ENCODE data around the gene DUSP15.

- TF ChIP-seq POLR2A (IDR thresholded peaks at IDR 0.05), result no peak
- TF ChIP-seq CTCF (IDR thresholded peaks at IDR 0.05), result no peak
Measured at GRCh38 chr20:31868853-31869672, 1.3 kb downstream of the DUSP15 start.

All from body of pancreas (tissue), 4 donors.